ENCODE measurements around the gene MRPL54. TPM values are rescaled to one million over a fixed set of nuclear protein-coding genes. Genes with fewer than 3 reads are reported as not detected.

MRPL54 gene
- total RNA-seq, 1 donor from 2014 or later = 43.5 TPM

DNA sequence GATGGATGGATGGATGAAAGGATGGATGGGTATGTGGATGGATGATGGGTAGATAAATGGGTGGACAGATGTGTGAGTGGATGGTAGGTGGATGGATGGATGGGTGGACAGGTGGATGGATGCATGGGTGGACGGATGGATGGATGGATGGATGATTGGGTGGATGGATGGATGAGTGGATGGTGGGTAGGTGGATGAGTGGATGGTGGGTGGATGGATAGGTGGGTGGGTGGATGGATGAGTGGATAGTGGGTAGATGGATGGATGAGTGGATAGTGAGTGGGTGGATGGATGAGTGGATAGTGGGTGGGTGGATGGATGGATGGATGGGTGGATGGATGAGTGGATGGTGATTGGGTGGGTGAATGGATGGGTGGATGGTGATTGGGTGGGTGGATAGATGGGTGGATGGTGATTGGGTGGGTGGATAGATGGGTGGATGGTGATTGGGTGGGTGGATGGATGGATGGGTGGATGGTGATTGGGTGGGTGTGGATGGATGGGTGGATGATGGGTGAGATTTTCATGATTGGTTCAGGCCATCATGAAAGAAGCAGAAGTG lies 14.1 kb downstream of the MRPL54 start:
- no peaks in the 10 kb centered on the region for H3K36me3 ChIP-seq (ENCODE audit: insufficient read depth, low read length)
- H2AFZ ChIP-seq (ENCODE audit: low read depth, low read length) = no peak overlapping the region
- no peaks in the 10 kb centered on the region for H4K20me1 ChIP-seq (ENCODE audit: insufficient read depth, low read length)
- H3K4me2 ChIP-seq (ENCODE audit: low read length) = no peak overlapping the region
- Mint-ChIP-seq H3K4me1 (ENCODE audit: low read depth, unreplicated experiment) (no peaks in the 10 kb centered on the region), H3K4me3 (ENCODE audit: unreplicated experiment) (no peak overlapping the region), H3K27me3 (ENCODE audit: low read depth, unreplicated experiment) (peaks cover 16% of the 10 kb centered on the region), H3K27ac (ENCODE audit: unreplicated experiment) (no peak overlapping the region), H3K9me3 (ENCODE audit: unreplicated experiment) (peaks cover 8% of the 10 kb centered on the region), H3K36me3 (ENCODE audit: low read depth, unreplicated experiment) (peaks cover 2% of the 10 kb centered on the region)
- FAIRE-seq (no peak), DNase-seq (ENCODE audit: low read depth) (no peak)
- H3K79me2 ChIP-seq (ENCODE audit: insufficient read depth, low read length) = no peaks in the 10 kb centered on the region
- H3K9ac ChIP-seq (ENCODE audit: low read length) = no peak overlapping the region
- no peaks in the 10 kb centered on the region for H3K27me3 ChIP-seq (ENCODE audit: insufficient read depth, low read length)
- no peak for TF ChIP-seq EZH2 (IDR thresholded peaks at IDR 0.05; ENCODE audit: insufficient read depth, low read length)
- TF ChIP-seq, protein P1, sequence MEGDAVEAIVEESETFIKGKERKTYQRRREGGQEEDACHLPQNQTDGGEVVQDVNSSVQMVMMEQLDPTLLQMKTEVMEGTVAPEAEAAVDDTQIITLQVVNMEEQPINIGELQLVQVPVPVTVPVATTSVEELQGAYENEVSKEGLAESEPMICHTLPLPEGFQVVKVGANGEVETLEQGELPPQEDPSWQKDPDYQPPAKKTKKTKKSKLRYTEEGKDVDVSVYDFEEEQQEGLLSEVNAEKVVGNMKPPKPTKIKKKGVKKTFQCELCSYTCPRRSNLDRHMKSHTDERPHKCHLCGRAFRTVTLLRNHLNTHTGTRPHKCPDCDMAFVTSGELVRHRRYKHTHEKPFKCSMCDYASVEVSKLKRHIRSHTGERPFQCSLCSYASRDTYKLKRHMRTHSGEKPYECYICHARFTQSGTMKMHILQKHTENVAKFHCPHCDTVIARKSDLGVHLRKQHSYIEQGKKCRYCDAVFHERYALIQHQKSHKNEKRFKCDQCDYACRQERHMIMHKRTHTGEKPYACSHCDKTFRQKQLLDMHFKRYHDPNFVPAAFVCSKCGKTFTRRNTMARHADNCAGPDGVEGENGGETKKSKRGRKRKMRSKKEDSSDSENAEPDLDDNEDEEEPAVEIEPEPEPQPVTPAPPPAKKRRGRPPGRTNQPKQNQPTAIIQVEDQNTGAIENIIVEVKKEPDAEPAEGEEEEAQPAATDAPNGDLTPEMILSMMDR (IDR thresholded peaks at IDR 0.05; ENCODE audit: insufficient read depth, low read depth, low read length) = no peak
- H3K27ac ChIP-seq (ENCODE audit: low read depth, low read length) = no peak overlapping the region
- no peaks in the 10 kb centered on the region for H3K4me1 ChIP-seq (ENCODE audit: insufficient read depth, low read length)
- H3K4me3 ChIP-seq (ENCODE audit: insufficient read depth, low read depth, low read length) = no peak overlapping the region
- H3K9me3 ChIP-seq (ENCODE audit: insufficient read depth, low read depth, low read length) = peaks cover 9% of the 10 kb centered on the region

GRCh38 chr19:3778104-3778867 lies 15.8 kb downstream of the MRPL54 start:
- H3K4me3 Mint-ChIP-seq (ENCODE audit: unreplicated experiment) = no peak overlapping the region
- no peak for FAIRE-seq
- H3K27ac Mint-ChIP-seq (ENCODE audit: unreplicated experiment) = no peak overlapping the region

More at GRCh38 chr19:3778104-3778867, 15.8 kb downstream of the MRPL54 start:
- H3K9me3 ChIP-seq (ENCODE audit: insufficient read depth, low read depth, low read length) = peaks cover 22% of the 10 kb centered on the region
- H3K27ac ChIP-seq (ENCODE audit: low read depth, low read length) = no peak overlapping the region
- no peak overlapping the region for H3K4me2 ChIP-seq (ENCODE audit: low read length)
- H3K79me2 ChIP-seq (ENCODE audit: insufficient read depth, low read length) = no peaks in the 10 kb centered on the region
- no peak overlapping the region for H3K4me3 ChIP-seq (ENCODE audit: insufficient read depth, low read depth, low read length)
- H2AFZ ChIP-seq (ENCODE audit: low read depth, low read length) = no peak overlapping the region
- no peaks in the 10 kb centered on the region for H3K4me1 Mint-ChIP-seq (ENCODE audit: low read depth, unreplicated experiment)
- H3K9me3 Mint-ChIP-seq (ENCODE audit: unreplicated experiment) = peaks cover 21% of the 10 kb centered on the region
- no peak for DNase-seq (ENCODE audit: low read depth)
- H3K4me1 ChIP-seq (ENCODE audit: insufficient read depth, low read length) = no peaks in the 10 kb centered on the region
- no peaks in the 10 kb centered on the region for H3K36me3 ChIP-seq (ENCODE audit: insufficient read depth, low read length)
- H3K27me3 Mint-ChIP-seq (ENCODE audit: low read depth, unreplicated experiment) = peaks cover 11% of the 10 kb centered on the region
- no peak overlapping the region for H3K9ac ChIP-seq (ENCODE audit: low read length)
- H4K20me1 ChIP-seq (ENCODE audit: insufficient read depth, low read length) = no peaks in the 10 kb centered on the region
- TF ChIP-seq EZH2 (IDR thresholded peaks at IDR 0.05; ENCODE audit: insufficient read depth, low read length) = no peak
- TF ChIP-seq, protein P1 (IDR thresholded peaks at IDR 0.05; ENCODE audit: insufficient read depth, low read depth, low read length) = no peak
- H3K27me3 ChIP-seq (ENCODE audit: insufficient read depth, low read length) = no peaks in the 10 kb centered on the region
- H3K36me3 Mint-ChIP-seq (ENCODE audit: low read depth, unreplicated experiment) = peaks cover 9% of the 10 kb centered on the region
